Measurements from ENCODE around the gene GLI3.

DNA sequence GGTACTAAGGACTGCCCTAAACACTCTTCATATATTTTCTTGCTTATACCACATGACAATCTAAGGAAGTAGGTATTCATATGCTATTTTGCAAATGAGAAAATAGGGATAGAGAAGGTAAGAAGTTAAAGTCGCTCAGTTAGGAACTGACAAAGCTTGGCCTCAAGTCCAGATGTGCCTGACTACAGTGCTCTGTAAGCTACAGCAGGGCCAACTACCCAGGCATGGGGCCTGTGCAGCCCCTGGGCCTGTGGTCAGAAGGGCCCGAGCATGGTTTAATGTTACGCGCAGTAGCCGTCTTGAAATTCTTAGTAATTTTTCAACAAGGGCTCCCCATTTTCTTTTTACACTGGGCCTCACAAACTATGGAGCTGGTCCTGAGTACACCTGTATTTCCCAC is 146.2 kb downstream of the GLI3 start:
- TF ChIP-seq, protein P1, sequence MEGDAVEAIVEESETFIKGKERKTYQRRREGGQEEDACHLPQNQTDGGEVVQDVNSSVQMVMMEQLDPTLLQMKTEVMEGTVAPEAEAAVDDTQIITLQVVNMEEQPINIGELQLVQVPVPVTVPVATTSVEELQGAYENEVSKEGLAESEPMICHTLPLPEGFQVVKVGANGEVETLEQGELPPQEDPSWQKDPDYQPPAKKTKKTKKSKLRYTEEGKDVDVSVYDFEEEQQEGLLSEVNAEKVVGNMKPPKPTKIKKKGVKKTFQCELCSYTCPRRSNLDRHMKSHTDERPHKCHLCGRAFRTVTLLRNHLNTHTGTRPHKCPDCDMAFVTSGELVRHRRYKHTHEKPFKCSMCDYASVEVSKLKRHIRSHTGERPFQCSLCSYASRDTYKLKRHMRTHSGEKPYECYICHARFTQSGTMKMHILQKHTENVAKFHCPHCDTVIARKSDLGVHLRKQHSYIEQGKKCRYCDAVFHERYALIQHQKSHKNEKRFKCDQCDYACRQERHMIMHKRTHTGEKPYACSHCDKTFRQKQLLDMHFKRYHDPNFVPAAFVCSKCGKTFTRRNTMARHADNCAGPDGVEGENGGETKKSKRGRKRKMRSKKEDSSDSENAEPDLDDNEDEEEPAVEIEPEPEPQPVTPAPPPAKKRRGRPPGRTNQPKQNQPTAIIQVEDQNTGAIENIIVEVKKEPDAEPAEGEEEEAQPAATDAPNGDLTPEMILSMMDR (IDR thresholded peaks at IDR 0.05): no peak
- TF ChIP-seq ETV6 (CRISPR knock-in tag; IDR thresholded peaks at IDR 0.05): no peak
- TF ChIP-seq, protein P2, sequence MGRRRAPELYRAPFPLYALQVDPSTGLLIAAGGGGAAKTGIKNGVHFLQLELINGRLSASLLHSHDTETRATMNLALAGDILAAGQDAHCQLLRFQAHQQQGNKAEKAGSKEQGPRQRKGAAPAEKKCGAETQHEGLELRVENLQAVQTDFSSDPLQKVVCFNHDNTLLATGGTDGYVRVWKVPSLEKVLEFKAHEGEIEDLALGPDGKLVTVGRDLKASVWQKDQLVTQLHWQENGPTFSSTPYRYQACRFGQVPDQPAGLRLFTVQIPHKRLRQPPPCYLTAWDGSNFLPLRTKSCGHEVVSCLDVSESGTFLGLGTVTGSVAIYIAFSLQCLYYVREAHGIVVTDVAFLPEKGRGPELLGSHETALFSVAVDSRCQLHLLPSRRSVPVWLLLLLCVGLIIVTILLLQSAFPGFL (CRISPR knock-in tag; IDR thresholded peaks at IDR 0.05; ENCODE audit: borderline replicate concordance): no peak
- TF ChIP-seq, protein P3, sequence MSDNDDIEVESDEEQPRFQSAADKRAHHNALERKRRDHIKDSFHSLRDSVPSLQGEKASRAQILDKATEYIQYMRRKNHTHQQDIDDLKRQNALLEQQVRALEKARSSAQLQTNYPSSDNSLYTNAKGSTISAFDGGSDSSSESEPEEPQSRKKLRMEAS (CRISPR knock-in tag; IDR thresholded peaks at IDR 0.05): no peak
- TF ChIP-seq ZNF138 (CRISPR knock-in tag; conservative IDR thresholded peaks at IDR 0.05): no peak
- no peak for TF ChIP-seq ATF1 (CRISPR knock-in tag; IDR thresholded peaks at IDR 0.05)
- TF ChIP-seq TP53 (CRISPR knock-in tag; IDR thresholded peaks at IDR 0.05): no peak
- TF ChIP-seq, protein P4, sequence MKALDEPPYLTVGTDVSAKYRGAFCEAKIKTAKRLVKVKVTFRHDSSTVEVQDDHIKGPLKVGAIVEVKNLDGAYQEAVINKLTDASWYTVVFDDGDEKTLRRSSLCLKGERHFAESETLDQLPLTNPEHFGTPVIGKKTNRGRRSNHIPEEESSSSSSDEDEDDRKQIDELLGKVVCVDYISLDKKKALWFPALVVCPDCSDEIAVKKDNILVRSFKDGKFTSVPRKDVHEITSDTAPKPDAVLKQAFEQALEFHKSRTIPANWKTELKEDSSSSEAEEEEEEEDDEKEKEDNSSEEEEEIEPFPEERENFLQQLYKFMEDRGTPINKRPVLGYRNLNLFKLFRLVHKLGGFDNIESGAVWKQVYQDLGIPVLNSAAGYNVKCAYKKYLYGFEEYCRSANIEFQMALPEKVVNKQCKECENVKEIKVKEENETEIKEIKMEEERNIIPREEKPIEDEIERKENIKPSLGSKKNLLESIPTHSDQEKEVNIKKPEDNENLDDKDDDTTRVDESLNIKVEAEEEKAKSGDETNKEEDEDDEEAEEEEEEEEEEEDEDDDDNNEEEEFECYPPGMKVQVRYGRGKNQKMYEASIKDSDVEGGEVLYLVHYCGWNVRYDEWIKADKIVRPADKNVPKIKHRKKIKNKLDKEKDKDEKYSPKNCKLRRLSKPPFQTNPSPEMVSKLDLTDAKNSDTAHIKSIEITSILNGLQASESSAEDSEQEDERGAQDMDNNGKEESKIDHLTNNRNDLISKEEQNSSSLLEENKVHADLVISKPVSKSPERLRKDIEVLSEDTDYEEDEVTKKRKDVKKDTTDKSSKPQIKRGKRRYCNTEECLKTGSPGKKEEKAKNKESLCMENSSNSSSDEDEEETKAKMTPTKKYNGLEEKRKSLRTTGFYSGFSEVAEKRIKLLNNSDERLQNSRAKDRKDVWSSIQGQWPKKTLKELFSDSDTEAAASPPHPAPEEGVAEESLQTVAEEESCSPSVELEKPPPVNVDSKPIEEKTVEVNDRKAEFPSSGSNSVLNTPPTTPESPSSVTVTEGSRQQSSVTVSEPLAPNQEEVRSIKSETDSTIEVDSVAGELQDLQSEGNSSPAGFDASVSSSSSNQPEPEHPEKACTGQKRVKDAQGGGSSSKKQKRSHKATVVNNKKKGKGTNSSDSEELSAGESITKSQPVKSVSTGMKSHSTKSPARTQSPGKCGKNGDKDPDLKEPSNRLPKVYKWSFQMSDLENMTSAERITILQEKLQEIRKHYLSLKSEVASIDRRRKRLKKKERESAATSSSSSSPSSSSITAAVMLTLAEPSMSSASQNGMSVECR (CRISPR knock-in tag; IDR thresholded peaks at IDR 0.05; ENCODE audit: borderline replicate concordance): no peak
- TF ChIP-seq, protein P5, sequence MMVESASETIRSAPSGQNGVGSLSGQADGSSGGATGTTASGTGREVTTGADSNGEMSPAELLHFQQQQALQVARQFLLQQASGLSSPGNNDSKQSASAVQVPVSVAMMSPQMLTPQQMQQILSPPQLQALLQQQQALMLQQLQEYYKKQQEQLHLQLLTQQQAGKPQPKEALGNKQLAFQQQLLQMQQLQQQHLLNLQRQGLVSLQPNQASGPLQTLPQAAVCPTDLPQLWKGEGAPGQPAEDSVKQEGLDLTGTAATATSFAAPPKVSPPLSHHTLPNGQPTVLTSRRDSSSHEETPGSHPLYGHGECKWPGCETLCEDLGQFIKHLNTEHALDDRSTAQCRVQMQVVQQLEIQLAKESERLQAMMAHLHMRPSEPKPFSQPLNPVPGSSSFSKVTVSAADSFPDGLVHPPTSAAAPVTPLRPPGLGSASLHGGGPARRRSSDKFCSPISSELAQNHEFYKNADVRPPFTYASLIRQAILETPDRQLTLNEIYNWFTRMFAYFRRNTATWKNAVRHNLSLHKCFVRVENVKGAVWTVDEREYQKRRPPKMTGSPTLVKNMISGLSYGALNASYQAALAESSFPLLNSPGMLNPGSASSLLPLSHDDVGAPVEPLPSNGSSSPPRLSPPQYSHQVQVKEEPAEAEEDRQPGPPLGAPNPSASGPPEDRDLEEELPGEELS (CRISPR knock-in tag; IDR thresholded peaks at IDR 0.05): no peak

Measured in WTC11 (cell line).